KOPT-K1 (cell line): Measurements from ENCODE around the gene SGCD.

Source experiments
- H3K27ac ChIP-seq: fragments of 200-600 bp; sonication (generic); 2 replicates; pipeline ENCODE4 v1.5.1; 2016; ENCODE audit warnings: antibody characterized with exemption, mild to moderate bottlenecking, low read depth, low read length; ENCODE audit not compliant: poor library complexity, severe bottlenecking
- H3K36me3 ChIP-seq: fragments of 200-600 bp; sonication (generic); 2 replicates; pipeline ENCODE4 v1.5.1; 2017; ENCODE audit warnings: antibody characterized with exemption, mild to moderate bottlenecking, low read length, moderate library complexity; ENCODE audit not compliant: insufficient read depth
- H3K9me3 ChIP-seq: fragments of 200-600 bp; sonication (generic); 2 replicates; pipeline ENCODE4 v1.5.1; 2017; ENCODE audit warnings: antibody characterized with exemption, low read length, mild to moderate bottlenecking; ENCODE audit not compliant: insufficient read depth, poor library complexity, severe bottlenecking

Gene SGCD

DNA sequence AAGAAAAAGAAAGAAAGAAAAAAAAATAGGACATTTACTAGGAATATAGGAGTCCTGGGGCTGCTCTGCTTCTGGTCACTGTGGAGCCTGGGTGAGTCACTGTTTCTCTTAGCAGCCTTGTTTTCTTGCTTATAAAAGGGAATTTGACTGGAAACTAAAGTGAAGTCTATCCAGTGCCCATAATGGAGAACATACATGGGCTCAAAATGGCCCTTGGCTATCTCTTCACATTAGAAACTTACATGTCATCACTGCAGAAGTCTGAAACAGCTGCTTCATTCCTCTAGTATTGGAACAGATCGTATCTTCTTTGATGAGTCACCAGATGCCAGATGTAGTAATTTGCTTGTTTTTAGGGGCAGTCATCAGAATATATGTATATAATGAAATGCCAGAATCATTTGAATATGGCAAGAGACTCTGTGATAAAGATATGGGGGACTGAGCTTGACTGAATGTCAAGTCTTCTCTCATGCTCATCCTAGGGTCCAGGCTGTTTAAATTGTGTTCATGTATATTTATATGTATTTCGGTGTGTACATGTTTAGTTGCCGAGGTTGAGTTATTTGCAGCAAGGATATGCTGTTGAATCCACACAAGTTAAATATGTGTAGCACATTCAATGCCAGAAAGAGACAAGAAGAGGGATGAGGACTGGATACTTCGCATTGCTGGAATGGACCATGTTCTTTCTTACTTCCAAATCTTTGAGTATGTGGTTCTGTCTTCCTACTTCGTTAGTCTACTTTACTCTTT, 56.7 kb downstream of the SGCD start:
- no peaks in the 10 kb centered on the region for H3K9me3 ChIP-seq
- no peaks in the 10 kb centered on the region for H3K36me3 ChIP-seq
- H3K27ac ChIP-seq: no peak overlapping the region

DNA sequence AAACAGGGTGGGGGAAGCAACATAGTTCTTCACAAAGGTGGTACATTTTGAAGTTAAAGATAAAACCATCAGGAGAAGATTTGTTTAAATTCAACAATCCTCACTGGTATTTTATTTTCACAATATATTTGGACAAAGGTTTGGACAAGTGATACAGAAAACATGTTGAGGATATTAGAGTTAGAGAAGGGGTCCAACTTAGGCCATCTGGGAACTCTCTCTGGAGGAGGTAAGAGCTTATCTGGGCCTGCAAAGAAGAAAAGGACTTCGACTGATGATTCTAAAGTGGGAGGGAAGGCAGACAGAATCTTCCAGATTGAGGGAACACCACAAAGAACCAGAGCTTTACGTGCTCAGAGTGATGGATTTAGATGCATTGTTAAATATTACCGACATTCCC, 58.5 kb downstream of the SGCD start:
- Histone ChIP-seq H3K27ac (no peak overlapping the region), H3K36me3 (no peaks in the 10 kb centered on the region), H3K9me3 (no peaks in the 10 kb centered on the region)

DNA sequence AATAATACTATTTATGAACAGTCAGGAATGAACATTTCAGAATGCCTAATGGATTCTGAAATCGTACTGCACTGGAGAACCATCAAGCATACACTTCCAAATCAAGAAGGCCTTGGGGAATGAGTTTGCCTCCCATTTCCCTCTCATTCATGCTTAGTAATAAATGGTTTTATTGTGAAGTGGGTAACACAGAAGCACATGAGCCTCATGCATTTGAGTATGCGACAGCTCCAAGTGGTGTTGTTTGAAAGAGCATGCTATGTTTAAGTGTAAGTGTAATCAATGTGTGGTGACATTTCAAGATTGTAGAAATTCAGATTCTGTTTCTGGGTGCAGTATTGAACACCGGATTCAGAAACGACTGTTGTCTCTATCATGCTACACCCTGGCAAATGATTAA, 60.0 kb downstream of the SGCD start:
- H3K27ac ChIP-seq: no peak overlapping the region
- H3K9me3 ChIP-seq: no peaks in the 10 kb centered on the region
- H3K36me3 ChIP-seq: no peaks in the 10 kb centered on the region

DNA sequence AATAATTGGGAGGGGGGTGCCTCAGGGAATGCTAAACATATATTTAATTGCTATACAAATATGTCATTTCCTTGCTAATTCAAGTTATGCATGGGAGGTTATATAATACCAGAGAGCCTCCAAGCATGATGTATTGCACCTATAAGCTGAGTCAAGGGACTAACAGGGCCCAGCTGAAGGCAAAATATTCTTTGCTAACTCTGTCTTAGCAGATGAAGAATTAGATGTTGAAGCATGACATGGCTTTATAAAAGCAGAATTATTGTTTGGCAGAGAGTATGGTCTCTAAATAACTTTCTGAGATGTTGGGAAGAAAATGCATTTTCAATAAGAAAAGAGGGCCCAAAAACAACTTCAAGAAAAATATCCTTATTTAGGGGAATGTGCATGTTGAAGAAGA, 60.4 kb downstream of the SGCD start:
- no peaks in the 10 kb centered on the region for H3K36me3 ChIP-seq

DNA sequence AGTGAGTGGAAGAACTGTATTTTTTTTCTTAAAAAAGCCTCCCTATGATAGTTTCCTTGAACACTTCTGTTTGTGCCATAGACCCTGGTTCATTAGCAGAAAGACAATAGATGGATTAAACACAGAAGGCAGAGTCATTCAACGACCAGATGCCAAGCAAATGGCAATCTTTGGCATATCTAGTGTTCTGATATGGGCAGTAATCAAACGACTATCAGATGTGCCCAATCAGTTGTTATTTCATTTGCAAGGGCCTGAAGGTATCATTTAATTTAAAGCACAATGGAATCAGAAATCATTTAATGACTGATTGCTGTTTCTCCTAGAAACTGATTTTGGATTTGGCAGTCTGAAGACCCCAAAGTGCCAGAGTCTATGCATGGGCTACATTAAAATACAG, 61.3 kb downstream of the SGCD start:
- Histone ChIP-seq H3K9me3 (no peaks in the 10 kb centered on the region), H3K27ac (no peak overlapping the region), H3K36me3 (no peaks in the 10 kb centered on the region)

More for the DNA sequence above, 60.4 kb downstream of the SGCD start:
- no peak overlapping the region for H3K27ac ChIP-seq
- H3K9me3 ChIP-seq: no peaks in the 10 kb centered on the region

DNA sequence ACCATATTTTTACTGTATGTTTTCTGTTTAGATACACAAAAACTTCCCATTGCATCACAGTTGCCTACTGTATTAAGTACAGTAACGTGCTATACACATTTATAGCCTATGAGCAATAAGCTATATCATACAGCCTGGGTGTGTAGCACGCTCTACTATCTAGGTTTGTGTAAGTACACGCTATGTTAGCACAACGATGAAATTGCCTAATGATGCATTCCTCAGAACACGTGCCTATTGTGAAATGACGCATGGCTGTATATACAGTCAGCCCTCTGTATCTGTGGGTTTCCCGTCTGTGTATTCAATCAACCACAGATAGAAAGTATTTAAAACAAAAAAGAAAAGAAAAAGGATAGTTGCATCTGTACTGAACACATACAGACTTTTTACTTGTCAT, 64.2 kb downstream of the SGCD start:
- Histone ChIP-seq H3K36me3 (no peaks in the 10 kb centered on the region), H3K9me3 (no peaks in the 10 kb centered on the region), H3K27ac (no peak overlapping the region)

DNA sequence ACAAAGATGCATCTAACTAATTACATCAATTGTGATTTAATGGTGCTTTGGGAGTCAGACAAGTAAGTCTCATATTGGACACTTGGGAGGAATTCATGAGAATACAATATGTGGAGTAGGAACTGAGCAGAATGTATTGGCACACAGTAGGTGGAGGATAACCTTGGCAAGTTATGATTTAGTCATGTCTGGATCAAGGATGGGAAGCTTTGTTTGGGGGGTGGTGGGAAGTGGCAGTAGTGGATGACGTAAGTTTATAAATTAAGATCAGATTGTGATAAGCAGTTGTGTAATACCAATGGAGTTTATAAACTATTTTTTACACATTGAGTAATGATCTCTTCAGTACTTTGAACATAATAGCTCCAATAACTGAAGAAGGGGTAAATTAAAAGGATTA, 67.0 kb downstream of the SGCD start:
- Histone ChIP-seq H3K9me3 (no peaks in the 10 kb centered on the region), H3K27ac (no peak overlapping the region), H3K36me3 (no peaks in the 10 kb centered on the region)

DNA sequence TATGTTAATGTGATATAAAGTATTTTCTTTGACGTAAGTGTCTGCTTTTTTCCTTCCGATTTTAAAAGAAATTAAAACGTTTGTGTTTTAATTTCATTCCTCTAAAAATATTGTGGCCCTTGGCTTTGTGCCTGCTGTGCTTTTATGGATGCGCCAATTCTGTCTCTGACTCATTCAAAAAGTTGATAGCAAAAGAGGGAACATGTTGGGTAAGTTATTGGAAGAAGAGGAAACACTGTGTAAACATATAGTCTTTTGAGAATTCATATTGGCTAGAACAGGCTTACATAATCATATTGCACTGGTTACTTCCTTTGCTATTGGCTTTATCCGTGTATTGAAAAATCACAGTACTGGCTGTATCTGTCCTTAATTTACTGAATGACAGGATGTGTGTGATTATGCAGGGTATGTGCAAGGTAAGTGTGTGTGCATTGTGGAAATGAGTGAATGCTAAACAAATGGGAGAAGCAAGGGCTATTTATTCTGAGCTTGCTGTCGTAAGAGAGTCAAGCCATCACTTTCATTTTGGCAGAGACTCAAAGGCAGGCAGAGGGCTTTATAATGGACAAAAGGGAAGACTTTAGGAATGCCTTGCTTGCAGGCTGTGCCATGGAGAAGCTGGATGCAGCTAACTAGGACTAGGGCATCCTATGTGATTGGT, 67.8 kb downstream of the SGCD start:
- no peaks in the 10 kb centered on the region for H3K9me3 ChIP-seq

DNA sequence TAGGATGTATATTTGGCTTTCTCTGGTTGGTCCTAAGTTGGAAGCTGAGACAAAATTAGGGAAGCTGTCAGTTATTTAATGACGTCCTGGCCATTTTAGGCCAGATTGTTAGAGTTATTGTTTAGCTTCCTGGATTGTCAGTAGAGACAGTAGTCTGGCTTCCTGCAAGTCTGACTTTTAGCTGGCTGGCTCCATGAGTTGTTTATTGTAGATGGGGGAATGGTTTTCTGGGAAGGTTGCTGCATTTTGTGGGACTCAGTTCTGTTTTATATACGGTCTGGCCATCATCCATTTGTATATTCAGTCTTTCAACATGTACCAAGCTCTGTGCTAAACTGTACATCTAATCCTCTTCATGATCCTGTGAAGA, 68.3 kb downstream of the SGCD start:
- Histone ChIP-seq H3K36me3 (no peaks in the 10 kb centered on the region), H3K27ac (no peak overlapping the region), H3K9me3 (no peaks in the 10 kb centered on the region)

More for the DNA sequence above, 67.8 kb downstream of the SGCD start:
- Histone ChIP-seq H3K27ac (no peak overlapping the region), H3K36me3 (no peaks in the 10 kb centered on the region)

DNA sequence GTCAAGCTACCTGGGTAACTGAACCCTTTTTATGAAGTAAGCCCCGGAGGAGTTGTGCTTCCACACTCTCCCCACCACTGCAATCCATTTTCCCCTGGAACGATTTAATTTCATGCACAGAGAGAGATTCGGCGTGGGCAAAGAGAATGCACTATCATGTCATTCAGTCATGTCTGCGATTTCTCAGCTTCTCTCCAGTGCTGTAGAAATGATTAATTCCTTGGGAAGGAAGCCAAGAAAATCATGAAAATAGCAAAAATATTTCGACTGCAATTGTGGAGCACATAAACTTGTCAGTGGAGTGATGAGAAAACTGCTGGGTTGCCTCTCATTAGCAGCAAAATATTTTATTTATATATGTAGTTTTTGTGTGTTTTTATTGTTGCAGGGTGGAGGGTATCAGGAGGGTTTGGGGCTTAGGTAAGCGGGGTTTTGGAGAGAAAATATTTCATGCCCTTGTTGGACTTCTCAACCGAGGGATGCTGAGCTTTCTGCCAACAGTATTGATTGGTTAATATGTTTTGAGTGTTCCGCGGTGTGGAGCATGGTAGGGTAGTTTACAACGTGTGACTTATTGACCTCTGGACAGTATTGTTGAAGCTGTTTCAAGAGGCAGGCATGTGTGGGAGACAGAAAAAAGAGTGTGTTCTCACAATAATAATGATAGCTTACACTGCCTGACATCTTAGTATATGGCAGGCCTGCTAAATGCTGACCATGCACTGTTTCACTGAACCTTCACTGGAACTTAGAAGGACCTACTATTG, 69.3 kb downstream of the SGCD start:
- no peaks in the 10 kb centered on the region for H3K36me3 ChIP-seq
- H3K9me3 ChIP-seq: no peaks in the 10 kb centered on the region
- H3K27ac ChIP-seq: no peak overlapping the region

DNA sequence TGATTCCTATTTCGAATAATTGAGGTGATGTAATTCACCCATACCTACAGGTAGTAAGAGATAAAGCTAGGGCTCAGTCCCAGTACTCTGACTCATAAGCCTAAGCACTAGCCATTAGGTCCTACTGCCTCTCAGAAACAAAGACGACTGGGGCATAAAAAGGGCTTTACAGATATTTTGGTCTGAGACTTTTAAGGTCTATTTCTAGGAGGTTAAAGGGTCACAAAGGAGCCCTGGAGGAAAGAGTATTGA, 69.8 kb downstream of the SGCD start:
- Histone ChIP-seq H3K9me3 (no peaks in the 10 kb centered on the region), H3K27ac (no peak overlapping the region), H3K36me3 (no peaks in the 10 kb centered on the region)

DNA sequence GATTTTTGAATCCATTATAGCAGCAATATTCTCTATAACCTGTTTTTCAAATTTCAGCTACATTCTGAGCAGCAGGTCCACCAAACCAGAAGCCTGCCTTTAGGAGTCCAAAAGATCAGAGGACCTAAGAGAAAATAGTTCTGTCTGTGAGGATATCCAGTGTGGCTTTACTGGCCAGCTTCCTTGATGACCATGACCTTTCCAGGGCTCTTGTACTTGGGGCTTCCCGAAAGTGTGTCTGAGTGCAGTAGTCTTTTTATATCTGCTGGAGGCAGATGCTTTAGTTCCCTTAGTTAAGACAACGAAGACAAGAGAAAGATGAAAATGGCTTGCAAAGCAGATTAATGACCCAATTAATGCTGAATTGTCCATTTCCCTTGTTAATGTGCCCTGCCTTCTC, 72.4 kb downstream of the SGCD start:
- Histone ChIP-seq H3K27ac (no peak overlapping the region), H3K36me3 (no peaks in the 10 kb centered on the region), H3K9me3 (no peaks in the 10 kb centered on the region)

DNA sequence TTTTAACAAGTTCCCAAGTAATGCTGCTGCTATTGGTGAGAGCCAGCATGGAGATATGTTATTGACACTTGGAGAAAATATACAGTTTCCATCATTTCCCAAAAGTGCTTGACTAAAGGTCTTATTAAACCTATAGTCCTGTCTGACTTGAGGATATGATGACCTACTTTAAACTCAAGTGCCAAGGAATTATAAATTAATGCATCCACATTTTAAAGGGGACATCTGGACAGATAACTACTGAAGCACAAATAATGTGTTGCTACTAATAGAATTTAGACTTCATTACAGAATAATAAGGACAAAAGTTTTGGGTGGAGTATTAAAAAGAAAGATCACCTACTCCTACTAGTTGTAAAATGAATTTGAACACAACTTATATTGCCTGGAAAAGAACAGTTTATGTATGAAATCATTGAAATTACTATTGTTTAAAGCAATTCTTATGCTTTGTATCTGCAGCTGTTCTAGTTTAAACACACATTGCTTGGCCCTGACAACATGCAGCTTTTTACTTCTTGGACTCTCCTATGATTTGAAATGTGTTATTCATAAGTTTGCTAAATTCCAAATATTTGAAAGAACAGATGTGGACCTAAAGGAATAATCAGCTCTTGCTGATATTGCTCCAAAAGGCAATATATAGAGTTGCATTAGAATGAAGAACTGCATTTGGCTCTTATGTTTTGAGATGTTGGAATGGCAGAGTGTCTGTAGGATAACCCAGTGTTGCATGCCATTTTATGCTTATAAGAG, 73.4 kb downstream of the SGCD start:
- Histone ChIP-seq H3K9me3 (no peaks in the 10 kb centered on the region), H3K36me3 (no peaks in the 10 kb centered on the region), H3K27ac (no peak overlapping the region)

DNA sequence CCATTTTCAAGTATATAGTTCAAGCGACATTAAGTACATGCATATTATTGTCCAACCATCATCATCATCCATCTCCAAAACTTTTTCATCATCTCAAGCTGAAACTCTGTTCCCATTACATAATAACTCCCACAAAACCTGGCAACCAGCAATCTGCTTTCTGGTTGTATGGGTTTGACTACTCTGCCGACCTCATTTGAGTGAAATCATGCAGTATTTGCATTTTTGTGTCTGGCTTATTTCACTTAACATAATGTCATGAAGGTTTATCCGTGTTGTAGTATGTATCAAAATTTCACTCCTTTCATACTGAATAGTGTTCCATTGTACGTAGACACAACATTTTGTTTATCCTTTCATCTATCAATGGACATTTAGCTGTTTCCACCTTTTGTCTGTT, 74.8 kb downstream of the SGCD start:
- H3K27ac ChIP-seq: no peak overlapping the region
- no peaks in the 10 kb centered on the region for H3K9me3 ChIP-seq
- H3K36me3 ChIP-seq: no peaks in the 10 kb centered on the region

DNA sequence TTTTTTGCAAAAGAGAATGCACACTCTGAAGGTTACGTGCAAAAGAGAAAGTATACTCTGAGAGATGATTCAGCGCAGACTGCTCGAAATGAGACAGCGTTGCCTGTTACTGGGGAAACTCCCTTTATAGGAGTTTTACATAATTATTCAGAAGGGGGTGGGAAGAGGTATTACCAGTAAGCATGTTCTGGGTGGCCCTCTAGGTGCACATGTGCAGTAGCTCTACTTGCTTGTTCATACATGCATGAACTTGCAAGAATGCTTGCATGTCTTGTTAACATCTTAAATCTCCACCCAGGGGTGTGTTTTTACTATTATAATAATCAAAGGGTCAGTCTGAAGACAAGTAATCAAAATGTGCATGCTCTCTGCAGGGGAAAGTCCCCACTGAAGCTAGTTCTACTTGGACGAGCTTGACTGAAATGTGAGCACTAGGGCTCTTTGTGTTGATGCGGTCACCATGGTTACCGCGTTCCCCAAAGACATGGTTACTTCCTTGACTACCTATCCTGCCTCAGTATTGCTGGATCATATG, 75.5 kb downstream of the SGCD start:
- Histone ChIP-seq H3K27ac (no peak overlapping the region), H3K36me3 (no peaks in the 10 kb centered on the region), H3K9me3 (no peaks in the 10 kb centered on the region)
